NCI-H2171 (cell line): ENCODE data around the gene ALDH7A1.
"Not testable (repeated sequence)": the region's sequence is repeated elsewhere in the genome, so short reads cannot be mapped to it uniquely, and the experiment has no call there.

Experiments used
- DNase-seq: peaks from one replicate; lab custom pipeline; 2025; lab: John Stamatoyannopoulos, UW

The ALDH7A1 gene

GRCh38 chr5:126594748-126595485, at the start of gene ALDH7A1:
TSS of gene ALDH7A1 (minus strand) at chr5:126595219. CDS start at chr5:126595198, 21 bp downstream.
- peak; percentile 46 for DNase-seq

DNA sequence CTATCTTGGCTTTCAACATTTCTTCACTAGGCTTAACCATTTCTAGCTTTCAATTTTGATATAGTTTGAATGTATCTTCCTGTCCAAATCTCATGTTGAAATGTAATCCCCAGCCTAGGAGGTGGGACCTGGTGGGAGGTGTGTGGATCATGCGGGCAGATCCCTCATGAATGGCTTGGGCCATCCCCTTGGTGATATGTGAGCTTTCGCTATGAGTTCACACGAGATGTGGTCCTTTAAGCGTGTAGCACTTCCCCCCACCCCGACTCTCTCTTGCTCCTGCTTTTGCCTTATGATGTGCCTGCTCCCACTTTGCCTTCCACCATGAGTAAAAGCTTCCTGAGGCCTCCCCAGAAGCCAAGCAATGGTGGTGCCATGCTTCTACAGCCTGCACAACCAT, 46.4 kb upstream of the ALDH7A1 start:
- DNase-seq, result no peak

- no peak for DNase-seq
Measured at GRCh38 chr5:126640866-126641265, 45.8 kb upstream of the ALDH7A1 start.

GRCh38 chr5:126636956-126637355, 41.9 kb upstream of the ALDH7A1 start:
- DNase-seq, result no peak

DNA sequence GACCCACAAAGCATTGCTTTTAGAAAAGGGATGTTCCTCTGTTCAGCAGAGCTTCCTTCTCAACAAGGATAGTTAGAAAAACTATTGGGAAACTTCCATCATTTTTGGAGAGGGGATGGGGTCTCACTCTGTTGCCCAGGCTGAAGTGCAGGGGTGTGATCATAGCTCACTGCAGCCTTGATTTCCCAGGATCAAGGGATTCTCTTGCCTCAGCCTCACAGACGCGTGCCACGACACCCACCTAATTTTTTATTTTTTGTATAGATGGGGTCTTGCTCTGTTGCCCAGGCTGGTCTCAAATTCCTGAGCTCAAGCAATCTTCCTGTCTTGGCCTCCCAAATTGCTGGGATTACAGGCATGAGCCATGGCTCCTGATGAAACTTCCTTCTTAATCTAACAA, 40.6 kb upstream of the ALDH7A1 start:
- no peak for DNase-seq

DNA sequence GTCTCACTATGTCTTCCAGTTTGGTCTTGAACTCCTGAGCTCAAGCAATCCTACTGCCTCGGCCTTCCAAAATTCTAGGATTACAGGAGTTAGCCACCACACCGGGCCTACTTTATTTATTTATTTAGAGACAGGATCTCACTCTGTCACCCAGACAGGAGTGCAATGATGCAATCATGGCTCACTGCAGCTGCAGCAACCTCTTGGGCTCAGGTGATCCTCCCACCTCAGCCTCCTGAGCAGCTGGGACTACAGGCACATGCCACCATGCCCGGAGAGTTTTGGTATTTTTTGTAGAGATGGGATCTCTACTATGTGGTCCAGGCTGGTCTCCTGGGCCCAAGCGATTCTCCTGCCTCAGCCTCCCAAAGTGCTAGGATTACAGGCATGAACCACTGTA, 38.5 kb upstream of the ALDH7A1 start:
- DNase-seq, result no peak

DNA sequence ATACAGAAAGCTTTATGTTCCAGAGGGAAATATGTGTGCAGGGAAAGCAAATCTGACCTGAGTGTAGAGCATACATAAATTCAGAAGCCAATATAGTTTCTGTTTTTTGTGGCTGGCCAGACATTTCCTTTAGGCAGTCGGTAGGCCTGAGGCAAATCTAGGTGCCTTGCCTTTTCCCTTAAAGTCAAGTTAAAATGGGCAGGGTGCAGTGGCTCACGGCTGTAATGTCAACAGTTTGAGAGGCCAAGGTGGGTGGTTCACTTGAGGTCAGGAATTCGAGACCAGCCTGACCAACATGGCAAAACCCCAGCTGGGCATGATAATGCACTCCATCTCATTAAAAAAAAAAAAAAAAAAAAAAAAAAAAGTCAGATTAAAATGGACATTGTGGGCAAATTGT, 36.9 kb upstream of the ALDH7A1 start:
- no peak for DNase-seq

GRCh38 chr5:126628102-126628501, 33.1 kb upstream of the ALDH7A1 start:
- no peak for DNase-seq

DNA sequence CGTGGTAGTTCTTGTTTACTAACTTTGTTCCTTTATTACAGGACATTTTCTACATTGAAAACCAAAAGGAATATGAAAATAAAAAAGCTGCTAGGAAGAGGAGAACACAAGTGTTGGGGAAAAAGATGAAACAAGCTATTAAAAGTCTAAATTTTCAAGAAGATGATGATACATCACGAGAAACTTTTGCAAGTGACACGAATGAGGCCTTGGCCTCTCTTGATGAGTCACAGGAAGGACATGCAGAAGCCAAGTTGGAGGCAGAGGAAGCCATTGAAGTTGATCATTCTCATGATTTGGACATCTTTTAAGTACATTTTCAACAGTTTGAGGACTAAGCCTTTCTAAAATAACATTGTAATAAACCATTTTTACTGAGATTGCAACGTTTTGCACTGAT, 29.5 kb upstream of the ALDH7A1 start:
- no peak for DNase-seq

- no peak for DNase-seq
Measured at GRCh38 chr5:126619781-126620180, 24.8 kb upstream of the ALDH7A1 start.

DNA sequence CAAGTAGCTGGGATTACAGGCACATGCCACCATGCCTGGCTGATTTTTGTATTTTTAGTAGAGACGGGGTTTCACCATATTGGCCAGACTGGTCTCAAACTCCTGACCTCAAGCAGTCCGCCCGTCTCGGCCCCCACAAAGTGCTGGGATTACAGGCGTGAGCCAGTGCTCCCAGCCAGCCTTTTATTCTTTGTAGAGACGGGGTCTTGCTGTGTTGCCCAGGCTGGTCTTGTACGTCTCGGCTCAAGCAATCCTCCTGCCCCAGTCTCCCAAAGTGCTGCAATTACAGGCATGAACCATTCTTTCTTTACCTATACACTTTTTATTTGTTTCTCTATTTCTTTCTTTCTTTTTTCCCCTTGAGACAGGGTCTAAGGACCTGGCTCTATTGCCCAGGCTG, 22.6 kb upstream of the ALDH7A1 start:
- not testable (repeated sequence) for DNase-seq

GRCh38 chr5:126615286-126615685, 20.3 kb upstream of the ALDH7A1 start:
- no peak for DNase-seq

- no peak for DNase-seq
Measured at GRCh38 chr5:126613941-126614592, 19.0 kb upstream of the ALDH7A1 start.

- no peak for DNase-seq
Measured at GRCh38 chr5:126610616-126611015, 15.6 kb upstream of the ALDH7A1 start.

DNA sequence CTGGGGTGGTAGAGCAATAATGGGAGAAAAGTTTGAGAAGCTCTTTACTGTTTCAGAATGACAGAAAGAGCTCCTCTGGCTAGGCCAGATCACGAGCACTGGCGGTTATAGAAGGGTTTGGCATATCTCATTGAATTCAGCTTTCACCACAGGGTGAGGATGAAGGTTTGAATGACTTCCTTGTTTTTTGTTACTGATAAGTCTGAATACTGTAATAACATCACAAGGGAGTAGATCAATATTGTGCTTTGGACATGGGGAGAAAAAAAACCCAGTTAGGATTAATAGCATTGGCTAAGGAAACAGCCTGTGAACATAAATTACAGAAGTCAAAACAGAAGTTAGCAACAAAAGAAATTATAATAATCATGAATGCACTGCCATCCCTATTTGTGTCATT, 15.1 kb upstream of the ALDH7A1 start:
- no peak for DNase-seq

DNA sequence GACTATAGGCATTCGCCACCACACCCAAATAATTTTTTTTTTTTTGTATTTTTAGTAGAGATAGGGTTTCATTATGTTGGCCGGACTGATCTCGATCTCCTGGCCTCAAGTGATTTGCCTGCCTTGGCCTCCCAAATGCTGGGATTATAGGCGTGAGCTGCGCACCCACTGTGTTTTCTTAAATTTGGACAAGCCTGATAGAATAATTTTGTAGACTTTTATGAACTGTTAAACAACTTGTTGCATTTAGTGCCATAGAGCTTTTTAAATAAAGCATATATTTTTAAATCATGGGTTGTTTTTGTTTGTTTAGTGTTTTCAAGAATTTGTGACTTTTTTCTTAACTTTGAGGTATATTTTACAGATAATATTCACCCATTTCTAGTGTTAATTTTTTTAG, 10.5 kb upstream of the ALDH7A1 start:
- DNase-seq, result no peak

GRCh38 chr5:126603402-126603991, 8.5 kb upstream of the ALDH7A1 start:
- DNase-seq, result no peak

DNA sequence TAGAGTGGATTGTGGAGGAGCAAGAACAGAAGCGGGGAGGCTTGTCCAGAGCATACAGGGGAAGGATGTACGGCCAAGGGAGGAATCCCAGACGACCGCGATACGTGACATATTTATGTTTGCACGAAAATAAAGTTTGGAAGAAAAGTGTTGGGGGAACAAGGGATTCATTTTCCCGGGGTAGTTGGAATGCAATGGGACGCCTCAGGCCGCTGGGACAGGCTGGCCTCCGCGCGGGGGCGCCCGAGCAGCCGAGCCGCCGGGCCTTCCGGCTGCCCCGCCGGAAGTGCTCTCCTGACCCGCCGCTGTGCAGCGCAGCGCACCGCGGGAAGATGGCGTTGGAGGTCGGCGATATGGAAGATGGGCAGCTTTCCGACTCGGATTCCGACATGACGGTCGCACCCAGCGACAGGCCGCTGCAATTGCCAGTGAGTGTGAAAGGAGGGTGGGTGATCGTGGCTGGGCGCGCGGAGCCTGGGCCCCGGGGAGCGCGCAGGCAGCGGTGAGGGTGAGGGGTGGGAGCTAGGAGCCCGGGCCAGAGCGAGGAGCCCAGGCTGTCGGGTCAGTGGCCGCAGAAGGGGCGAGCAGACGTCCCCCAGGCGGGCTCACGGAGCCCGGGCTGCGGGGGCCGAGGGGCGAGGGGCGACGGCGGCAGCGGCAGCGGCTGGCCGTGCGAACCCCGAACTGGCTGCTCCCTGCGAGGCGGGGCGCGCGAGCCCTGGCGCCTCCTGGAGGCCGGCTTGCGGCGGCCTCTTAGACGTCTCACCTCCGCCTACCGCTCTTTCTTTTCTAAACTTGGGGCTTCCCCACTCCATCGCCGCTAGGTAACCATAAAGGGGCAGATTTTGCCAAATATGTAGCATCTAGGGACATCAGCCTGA, 5.9 kb upstream of the ALDH7A1 start, which contains the start of gene PHAX:
PHAX (plus strand) TSS at position 317 of the 881 bp plus-strand sequence; CDS start at position 333, 16 bp downstream.
- peak; percentile 33 for DNase-seq

- DNase-seq, result not testable (repeated sequence)
Measured at GRCh38 chr5:126599971-126600630, 5.1 kb upstream of the ALDH7A1 start.

DNA sequence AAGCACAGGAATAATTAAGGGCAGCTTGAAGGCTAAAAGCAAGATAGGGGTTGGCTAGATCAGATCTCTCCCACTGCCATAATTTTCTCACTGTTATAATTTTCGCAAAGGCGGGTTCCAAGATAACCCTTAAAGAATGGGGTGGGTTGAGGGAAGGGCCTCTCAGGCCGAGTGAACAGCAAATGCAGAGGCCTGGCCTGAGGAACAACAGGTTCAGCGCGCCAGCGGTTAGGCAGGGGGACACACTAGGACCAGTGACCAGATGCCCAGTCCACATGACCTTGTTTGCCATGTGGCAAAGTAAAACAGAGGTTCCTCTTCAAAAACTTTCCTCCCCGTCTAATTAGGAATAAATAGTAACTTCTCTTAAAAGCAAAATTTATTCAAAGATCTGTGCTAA, 4.5 kb upstream of the ALDH7A1 start:
- no peak for DNase-seq

DNA sequence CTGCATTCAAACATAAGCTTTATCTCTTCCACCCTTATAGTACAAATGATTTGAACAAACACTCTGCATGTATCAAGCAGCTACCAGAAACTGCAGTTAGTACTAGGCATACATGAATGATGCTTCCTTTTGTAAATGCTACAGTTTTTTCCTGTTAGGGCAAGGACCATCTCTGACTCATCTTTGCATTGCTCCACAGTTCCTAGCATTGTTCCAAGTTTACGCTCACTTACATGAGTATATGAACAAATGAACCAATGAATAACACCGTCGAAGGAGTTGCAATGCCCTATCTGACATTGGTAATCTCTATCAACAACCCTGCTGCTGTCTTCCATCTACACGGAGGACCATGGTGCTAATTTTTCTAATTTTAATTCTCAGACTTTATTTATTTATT, 2.1 kb upstream of the ALDH7A1 start:
- no peak for DNase-seq
